NCI-H526 treated with DMSO at 0.1 percent for 48 hours (cell line): ENCODE data around the gene IQCB1.
"Not testable (repeated sequence)": the region's sequence is repeated elsewhere in the genome, so short reads cannot be mapped to it uniquely, and the experiment has no call there.

Experiments used
- DNase-seq: peaks from one replicate; lab custom pipeline; 2025; lab: John Stamatoyannopoulos, UW

Gene IQCB1

DNA sequence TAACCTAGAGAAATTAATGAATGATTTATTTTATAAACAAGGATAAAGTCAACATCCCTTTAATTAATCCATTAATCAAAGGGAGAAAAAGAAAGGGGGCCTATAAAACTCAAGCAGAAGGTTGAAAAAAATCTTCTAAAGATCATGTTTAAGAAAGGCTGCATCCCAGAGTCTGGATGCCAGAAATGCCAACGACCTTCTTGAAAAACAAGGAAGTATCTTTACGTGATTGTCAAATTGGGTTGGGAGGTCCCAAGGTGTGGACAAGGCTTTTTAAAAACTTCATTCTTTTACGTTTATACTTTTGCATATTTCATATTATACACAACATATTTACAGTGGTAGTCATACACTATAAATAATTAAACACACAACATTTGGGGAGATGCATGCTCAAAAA is 86.9 kb downstream of the IQCB1 start:
- no peak for DNase-seq

DNA sequence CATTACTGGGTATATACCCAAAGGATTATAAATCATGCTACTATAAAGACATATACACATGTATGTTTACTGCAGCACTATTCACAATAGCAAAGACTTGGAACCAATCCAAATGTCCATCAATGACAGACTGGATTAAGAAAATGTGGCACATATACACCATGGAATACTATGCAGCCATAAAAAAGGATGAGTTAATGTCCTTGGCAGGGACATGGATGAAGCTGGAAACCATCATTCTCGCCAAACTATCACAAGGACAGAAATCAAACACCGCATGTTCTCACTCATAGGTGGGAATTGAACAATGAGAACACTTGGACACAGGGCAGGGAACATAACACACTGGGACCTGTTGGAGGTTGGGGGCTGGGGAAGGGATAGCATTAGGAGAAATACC is 91.8 kb downstream of the IQCB1 start:
- DNase-seq: not testable (repeated sequence)

GRCh38 chr3:121740896-121741295 is 94.0 kb downstream of the IQCB1 start:
- DNase-seq: no peak

DNA sequence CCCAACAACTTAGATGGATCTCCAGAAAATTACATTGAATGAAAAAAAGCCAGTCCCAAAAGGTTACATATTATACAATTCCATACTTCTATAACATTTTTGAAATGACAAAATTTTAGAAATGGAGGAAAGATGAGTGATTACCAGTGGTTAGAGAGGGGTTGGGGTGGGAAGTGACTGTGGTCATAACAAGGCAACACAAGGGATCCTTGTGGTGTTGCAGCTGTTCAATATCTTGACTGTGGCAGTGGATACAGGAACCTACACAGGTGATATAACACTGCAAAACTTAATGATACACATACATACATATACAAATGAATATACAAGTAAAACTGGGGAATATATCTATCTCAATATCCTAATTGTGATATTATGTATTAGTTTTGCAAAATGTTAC is 95.0 kb downstream of the IQCB1 start:
- no peak for DNase-seq

GRCh38 chr3:121737644-121738043 is 97.2 kb downstream of the IQCB1 start:
- DNase-seq: no peak

GRCh38 chr3:121736112-121736511 is 98.7 kb downstream of the IQCB1 start:
- no peak for DNase-seq

GRCh38 chr3:121735047-121735696 is 99.7 kb downstream of the IQCB1 start:
- no peak for DNase-seq

GRCh38 chr3:121730940-121731687 is 103.7 kb downstream of the IQCB1 start:
- DNase-seq: no peak

DNA sequence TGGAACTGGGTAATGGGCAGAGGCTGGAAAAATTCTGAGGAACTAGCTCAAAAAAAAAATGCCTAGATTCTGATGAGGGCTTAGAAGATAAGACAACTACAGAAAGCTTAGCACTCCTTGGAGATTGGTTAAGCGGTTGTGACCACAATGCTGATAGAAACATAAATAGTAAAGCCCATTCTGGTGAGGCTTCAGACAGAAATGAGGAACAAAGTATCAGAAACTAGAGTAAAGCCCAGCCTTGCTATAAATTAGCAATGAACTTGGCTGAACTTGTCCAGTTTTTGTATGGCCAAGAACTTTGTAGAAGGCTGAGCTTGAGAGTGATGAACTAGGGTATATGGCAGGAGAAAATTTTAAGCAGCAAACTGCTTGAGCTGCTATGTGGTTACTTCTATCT is 110.7 kb downstream of the IQCB1 start:
- DNase-seq: no peak

DNA sequence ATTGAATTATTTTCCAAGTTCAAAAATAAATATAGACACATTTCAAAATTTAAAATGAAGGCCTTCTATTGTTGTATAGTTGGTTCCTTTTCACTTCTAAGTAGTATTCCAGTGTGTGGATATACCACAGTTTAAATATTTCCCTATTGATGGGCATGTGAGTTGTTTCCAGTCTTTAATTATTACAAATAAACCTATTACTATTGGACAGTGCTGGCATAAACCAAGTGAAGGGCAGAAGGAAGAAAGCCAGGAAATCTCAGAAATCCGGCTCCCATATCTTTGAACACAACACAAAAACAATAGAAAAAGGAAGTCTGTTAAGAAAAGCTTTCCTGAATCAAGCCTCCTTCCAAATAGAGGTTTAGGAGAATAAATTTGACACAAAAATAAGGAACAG is 111.4 kb downstream of the IQCB1 start:
- DNase-seq: no peak

DNA sequence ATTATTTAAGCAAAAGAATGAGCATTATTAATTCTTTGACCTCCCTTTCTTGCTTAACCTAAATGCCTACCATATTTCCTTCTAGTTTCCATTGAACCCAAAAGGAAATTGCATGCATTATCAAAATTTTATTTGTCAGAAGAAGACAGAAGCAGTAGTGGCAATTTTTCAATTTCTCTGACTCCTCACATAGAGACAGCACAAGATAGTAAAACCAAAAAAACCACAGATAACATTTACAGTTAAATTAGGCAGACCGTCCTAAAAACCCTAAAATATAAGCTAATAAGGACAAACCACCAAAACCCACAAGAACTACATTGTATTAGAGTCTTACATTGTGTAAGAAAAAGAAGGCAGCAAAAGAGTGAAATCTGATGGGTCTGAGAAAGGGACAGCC is 112.4 kb downstream of the IQCB1 start:
- DNase-seq: no peak

- DNase-seq: no peak
Observed at GRCh38 chr3:121720163-121720562, 114.7 kb downstream of the IQCB1 start.
